Gastroesophageal sphincter (tissue), 4 donors: ENCODE measurements around the gene ENAM. TPM values are rescaled to one million over a fixed set of nuclear protein-coding genes. Genes with fewer than 3 reads are reported as not detected.
"Not testable (repeated sequence)": the region's sequence is repeated elsewhere in the genome, so short reads cannot be mapped to it uniquely, and the experiment has no call there.

Source experiments
- ATAC-seq: fragments of 150-250 bp; one replicate; pipeline ENCODE4 v1.9.1; 2016; ENCODE audit warnings: mild to moderate bottlenecking, moderate library complexity
- H3K27ac ChIP-seq, 4 donors: fragments of 200-600 bp; sonication (generic) in 3 of 4; 1 replicate in 3 of 4; 2 replicates in 1 of 4; pipeline ENCODE4 v1.5.1; 2016 to 2019
- H3K27me3 ChIP-seq: fragments of 200-600 bp; sonication (generic); one replicate; pipeline ENCODE4 v1.5.1; 2019
- H3K36me3 ChIP-seq, 2 donors: fragments of 200-600 bp; sonication (generic); one replicate each; pipeline ENCODE4 v1.5.1; 2019; ENCODE audit warnings: control low read depth in 1 of 2
- H3K4me1 ChIP-seq, 3 donors: fragments of 200-600 bp; sonication (generic); 1 replicate in 2 of 3; 2 replicates in 1 of 3; pipeline ENCODE4 v1.5.1; 2016 to 2019; ENCODE audit warnings: control low read depth in 2 of 3
- H3K4me3 ChIP-seq, 2 donors: fragments of 200-600 bp; sonication (generic); one replicate each; pipeline ENCODE4 v1.5.1; 2019; ENCODE audit warnings: mild to moderate bottlenecking in 1 of 2, moderate library complexity in 1 of 2
- H3K9me3 ChIP-seq, 3 donors: fragments of 200-600 bp; sonication (generic); one replicate each; pipeline ENCODE4 v1.5.1; 2017 to 2019; ENCODE audit warnings: control low read depth in 2 of 3
- EP300 ChIP-seq: sonication (generic); formaldehyde crosslinking; IDR thresholded peaks from one replicate; pipeline ENCODE4 v1.6.1; 2017; ENCODE audit warnings: antibody characterized with exemption, mild to moderate bottlenecking
- POLR2A ChIP-seq, 2 donors: fragments of 450-650 bp; IDR thresholded peaks; one replicate each; pipeline ENCODE4 v1.6.1; 2017; ENCODE audit warnings: antibody characterized with exemption in 2 of 2, mild to moderate bottlenecking in 2 of 2, moderate library complexity in 1 of 2
- POLR2AphosphoS5 ChIP-seq: sonication (generic); formaldehyde crosslinking; IDR thresholded peaks from one replicate; pipeline ENCODE4 v1.6.1; 2017; ENCODE audit warnings: antibody characterized with exemption
- WGBS, 2 donors: methylation state at CpG; one replicate each; pipeline ENCODE4 v1.1.5; 2018; ENCODE audit warnings: low coverage in 1 of 2; 5-methylcytosine and 5-hydroxymethylcytosine counted together
- total RNA-seq, 4 donors: library from RNA; depleted of rRNA; stranded (reverse); fragments of >200 nt; gene quantifications; one replicate each; pipeline ENCODE4 v1.1.0, GENCODE V29; 2016
- TF ChIP-seq, protein P1 (sequence below), 4 experiments: fragments of 200-600 bp in 2 of 4; fragments of 450-650 bp in 2 of 4; sonication (generic) in 1 of 4; IDR thresholded peaks; one replicate each; pipeline ENCODE4 v1.5.1; 2017 to 2019; ENCODE audit warnings: antibody characterized with exemption in 4 of 4, mild to moderate bottlenecking in 2 of 4, moderate library complexity in 2 of 4

The ENAM gene
- total RNA-seq, 4 donors from 2014 or later = 0.16 to 0.54 TPM; not detected in 2

DNA sequence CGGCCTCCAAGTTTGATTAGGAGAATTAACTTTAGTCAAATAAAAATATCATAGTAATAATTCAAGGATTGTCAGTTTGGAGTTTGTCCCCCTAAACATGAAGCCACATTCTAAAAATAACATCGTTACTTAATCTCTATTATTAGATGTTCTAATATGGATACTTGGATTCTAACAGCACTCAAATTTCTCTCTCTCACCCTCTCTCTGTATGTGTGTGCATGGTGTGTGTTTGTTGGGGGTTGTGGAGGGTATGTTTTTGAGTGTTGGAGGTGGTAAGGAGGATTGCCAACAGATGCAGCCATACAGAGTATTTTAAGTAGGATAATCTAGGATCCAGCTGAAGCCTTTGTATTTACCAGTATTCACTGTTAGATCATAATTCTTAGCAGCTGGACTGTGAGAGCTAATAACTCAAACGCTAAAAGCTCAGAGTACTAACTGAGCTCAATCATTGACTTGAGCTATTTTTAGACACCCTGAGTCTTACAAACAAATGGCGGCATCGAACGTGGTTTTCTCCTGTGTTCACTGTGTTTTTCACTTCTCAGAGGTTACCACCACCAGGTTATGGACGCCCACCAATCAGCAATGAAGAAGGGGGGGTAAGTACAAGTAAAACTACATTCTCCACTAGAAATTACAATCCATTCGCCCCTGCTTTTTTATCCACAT, 8.8 kb downstream of the ENAM start:
- H3K9me3 ChIP-seq = no peaks in the 10 kb centered on the region
- ATAC-seq = no peak
- peaks cover 0 to 11% (median 6%) of the 10 kb centered on the region in 3 donors for H3K4me1 ChIP-seq
- peak overlapping the region in 3 of 4 donors; percentile 7 to 28 (median 26) for H3K27ac ChIP-seq
- WGBS, 2 donors = 18 to 25% methylated on average over 8 of the region's 8 CpGs
- no peaks in the 10 kb centered on the region for H3K27me3 ChIP-seq
- H3K4me3 ChIP-seq = peak overlapping the region; percentile 10 to 24
- TF ChIP-seq EP300 (no peak), POLR2A (IDR thresholded peaks at IDR 0.05) (no peak)
- TF ChIP-seq, protein P1, sequence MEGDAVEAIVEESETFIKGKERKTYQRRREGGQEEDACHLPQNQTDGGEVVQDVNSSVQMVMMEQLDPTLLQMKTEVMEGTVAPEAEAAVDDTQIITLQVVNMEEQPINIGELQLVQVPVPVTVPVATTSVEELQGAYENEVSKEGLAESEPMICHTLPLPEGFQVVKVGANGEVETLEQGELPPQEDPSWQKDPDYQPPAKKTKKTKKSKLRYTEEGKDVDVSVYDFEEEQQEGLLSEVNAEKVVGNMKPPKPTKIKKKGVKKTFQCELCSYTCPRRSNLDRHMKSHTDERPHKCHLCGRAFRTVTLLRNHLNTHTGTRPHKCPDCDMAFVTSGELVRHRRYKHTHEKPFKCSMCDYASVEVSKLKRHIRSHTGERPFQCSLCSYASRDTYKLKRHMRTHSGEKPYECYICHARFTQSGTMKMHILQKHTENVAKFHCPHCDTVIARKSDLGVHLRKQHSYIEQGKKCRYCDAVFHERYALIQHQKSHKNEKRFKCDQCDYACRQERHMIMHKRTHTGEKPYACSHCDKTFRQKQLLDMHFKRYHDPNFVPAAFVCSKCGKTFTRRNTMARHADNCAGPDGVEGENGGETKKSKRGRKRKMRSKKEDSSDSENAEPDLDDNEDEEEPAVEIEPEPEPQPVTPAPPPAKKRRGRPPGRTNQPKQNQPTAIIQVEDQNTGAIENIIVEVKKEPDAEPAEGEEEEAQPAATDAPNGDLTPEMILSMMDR (IDR thresholded peaks at IDR 0.05) = no peak
- H3K36me3 ChIP-seq = no peaks in the 10 kb centered on the region

- Histone ChIP-seq H3K9me3 (no peaks in the 10 kb centered on the region), H3K27ac (no peak overlapping the region), H3K4me1 (peaks cover 0 to 11% (median 6%) of the 10 kb centered on the region in 3 donors), H3K4me3 (no peak overlapping the region), H3K36me3 (no peaks in the 10 kb centered on the region), H3K27me3 (no peaks in the 10 kb centered on the region)
- TF ChIP-seq, protein P1 (IDR thresholded peaks at IDR 0.05) = no peak
- TF ChIP-seq POLR2A (IDR thresholded peaks at IDR 0.05) (no peak), POLR2AphosphoS5 (no peak), EP300 (no peak)
- 78 to 92% methylated on average over 1 to 2 of the region's 2 CpGs for WGBS, 2 donors
- no peak for ATAC-seq
These were observed 11.6 kb downstream of the ENAM start for GRCh38 chr4:70640192-70640591.

DNA sequence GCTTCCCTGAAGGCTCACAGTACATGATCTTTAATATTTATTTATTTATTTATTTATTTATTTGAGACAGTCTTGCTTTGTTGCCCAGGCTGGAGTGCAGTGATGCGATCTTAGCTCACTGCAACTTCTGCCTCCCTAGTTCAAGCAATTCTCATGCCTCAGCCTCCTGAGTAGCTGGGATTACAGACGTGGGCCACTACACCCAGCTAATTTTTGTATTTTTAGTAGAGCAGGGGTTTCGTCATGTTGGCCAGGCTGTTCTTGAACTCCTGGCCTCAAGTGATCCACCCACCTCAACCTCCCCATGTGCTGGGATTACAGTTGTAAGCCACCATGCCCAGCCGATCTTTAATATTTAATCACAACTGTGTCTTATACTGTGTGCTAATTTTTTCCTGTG, 22.2 kb downstream of the ENAM start:
- H3K4me3 ChIP-seq, ATAC-seq, H3K27me3 ChIP-seq, H3K27ac ChIP-seq, H3K9me3 ChIP-seq, H3K4me1 ChIP-seq, H3K36me3 ChIP-seq: not testable (repeated sequence)
- 80 to 82% methylated on average over 1 to 4 of the region's 4 CpGs for WGBS, 2 donors

- WGBS, 2 donors = 0 to 4% methylated on average over 4 of the region's 4 CpGs
These were observed 23.4 kb downstream of the ENAM start for GRCh38 chr4:70651864-70652506.

GRCh38 chr4:70654605-70655011, 26.1 kb downstream of the ENAM start:
- Histone ChIP-seq H3K36me3 (no peaks in the 10 kb centered on the region), H3K4me3 (no peak overlapping the region), H3K4me1 (peaks cover 0 to 6% (median 0%) of the 10 kb centered on the region in 3 donors), H3K27me3 (no peaks in the 10 kb centered on the region), H3K9me3 (no peaks in the 10 kb centered on the region), H3K27ac (no peak overlapping the region)
- no peak for ATAC-seq
- WGBS, 2 donors = 54 to 84% methylated on average over 5 of the region's 5 CpGs
- TF ChIP-seq, protein P1 (IDR thresholded peaks at IDR 0.05) = no peak
- TF ChIP-seq POLR2A (IDR thresholded peaks at IDR 0.05) = no peak
- no peak for TF ChIP-seq EP300
- TF ChIP-seq POLR2AphosphoS5 = no peak

More at GRCh38 chr4:70651864-70652506, 23.4 kb downstream of the ENAM start:
- Histone ChIP-seq H3K4me1 (peaks cover 0 to 6% (median 0%) of the 10 kb centered on the region in 3 donors), H3K36me3 (no peaks in the 10 kb centered on the region), H3K9me3 (no peaks in the 10 kb centered on the region), H3K27ac (no peak overlapping the region), H3K27me3 (no peaks in the 10 kb centered on the region), H3K4me3 (no peak overlapping the region)
- no peak for TF ChIP-seq EP300
- TF ChIP-seq, protein P1 (IDR thresholded peaks at IDR 0.05) = peak; percentile 35 to 67 (median 60)
- no peak for ATAC-seq
